C4-2B (cell line): ENCODE results near the gene CATSPER3.

Source experiments
- ZFX ChIP-seq: fragments of 450-650 bp; IDR thresholded peaks from 2 replicates; pipeline ENCODE4 v1.6.1; 2017
- TF ChIP-seq, protein P1 (sequence below): fragments of 450-650 bp; conservative IDR thresholded peaks from 2 replicates; pipeline ENCODE4 v1.5.1; 2017; ENCODE audit warnings: mild to moderate bottlenecking

DNA sequence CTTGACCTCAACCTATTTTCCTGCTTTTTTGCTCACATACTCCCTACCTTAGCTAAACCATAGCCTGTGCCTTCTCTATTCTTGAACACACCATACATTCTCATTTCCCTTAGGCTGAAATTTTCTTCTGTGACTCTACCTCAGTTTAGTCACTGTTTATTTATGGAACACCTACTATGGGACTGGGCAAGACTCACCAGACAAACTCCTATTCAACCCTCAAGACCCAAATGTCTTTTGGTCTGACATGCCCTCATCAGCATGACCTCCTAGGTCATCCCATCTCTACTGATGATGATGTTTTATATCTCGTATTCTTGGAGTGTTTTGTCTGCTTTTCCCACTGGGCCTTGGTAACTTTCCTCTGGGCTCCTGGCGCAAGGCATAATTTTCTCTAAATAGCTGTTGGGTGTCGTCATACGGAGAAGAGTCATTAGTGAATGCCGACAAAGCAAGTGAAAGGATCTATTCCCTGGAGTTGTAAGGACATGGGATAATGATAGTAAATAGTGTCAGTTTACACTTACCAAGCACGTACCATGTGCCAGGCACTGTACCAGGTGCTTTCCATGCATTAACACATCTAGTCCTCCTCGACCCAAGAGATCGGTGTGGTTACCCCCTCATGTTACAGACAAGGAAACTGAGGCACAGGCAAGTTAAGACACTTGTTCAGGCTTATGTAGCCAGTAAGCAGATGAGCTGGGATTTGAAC, 88.8 kb downstream of the CATSPER3 start:
- TF ChIP-seq, protein P1, sequence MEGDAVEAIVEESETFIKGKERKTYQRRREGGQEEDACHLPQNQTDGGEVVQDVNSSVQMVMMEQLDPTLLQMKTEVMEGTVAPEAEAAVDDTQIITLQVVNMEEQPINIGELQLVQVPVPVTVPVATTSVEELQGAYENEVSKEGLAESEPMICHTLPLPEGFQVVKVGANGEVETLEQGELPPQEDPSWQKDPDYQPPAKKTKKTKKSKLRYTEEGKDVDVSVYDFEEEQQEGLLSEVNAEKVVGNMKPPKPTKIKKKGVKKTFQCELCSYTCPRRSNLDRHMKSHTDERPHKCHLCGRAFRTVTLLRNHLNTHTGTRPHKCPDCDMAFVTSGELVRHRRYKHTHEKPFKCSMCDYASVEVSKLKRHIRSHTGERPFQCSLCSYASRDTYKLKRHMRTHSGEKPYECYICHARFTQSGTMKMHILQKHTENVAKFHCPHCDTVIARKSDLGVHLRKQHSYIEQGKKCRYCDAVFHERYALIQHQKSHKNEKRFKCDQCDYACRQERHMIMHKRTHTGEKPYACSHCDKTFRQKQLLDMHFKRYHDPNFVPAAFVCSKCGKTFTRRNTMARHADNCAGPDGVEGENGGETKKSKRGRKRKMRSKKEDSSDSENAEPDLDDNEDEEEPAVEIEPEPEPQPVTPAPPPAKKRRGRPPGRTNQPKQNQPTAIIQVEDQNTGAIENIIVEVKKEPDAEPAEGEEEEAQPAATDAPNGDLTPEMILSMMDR, result no peak
- TF ChIP-seq ZFX, result no peak
